AG04450 (cell line): ENCODE data around the gene SPAG4. TPM values are rescaled to one million over a fixed set of nuclear protein-coding genes. Genes with fewer than 3 reads are reported as not detected.

ENCODE experiments used
- CTCF ChIA-PET: fragments of 300-600, 350-600 bp; formaldehyde crosslinking; extraction: SDS; loops from one replicate; lab custom pipeline; 2022; ENCODE audit warnings: antibody characterized with exemption, inconsistent platforms; lab: Charles Lee
- POLR2A ChIA-PET: fragments of 350-600 bp; formaldehyde crosslinking; extraction: SDS; loops from one replicate; lab custom pipeline; 2021; ENCODE audit warnings: antibody characterized with exemption, inconsistent platforms; lab: Yijun Ruan, JAX
- DNase-seq: peaks from one replicate; pipeline ENCODE4 v3.0.0-alpha.2; 2011; ENCODE audit warnings: low read depth, low spot score
- H3K27ac ChIP-seq: one replicate; pipeline ENCODE4 v1.5.1; 2012; ENCODE audit warnings: low read depth, low read length, control low read depth
- H3K27me3 ChIP-seq: one replicate; pipeline ENCODE4 v1.6.0; 2012; ENCODE audit warnings: low read length; ENCODE audit not compliant: control insufficient read depth, insufficient read depth
- H3K4me3 ChIP-seq: 2 replicates; pipeline ENCODE4 v1.5.1; 2011; ENCODE audit warnings: mild to moderate bottlenecking, low read depth, low read length, control low read depth
- H3K9me3 ChIP-seq: 2 replicates; pipeline ENCODE4 v1.5.1; 2012; ENCODE audit warnings: low read length; ENCODE audit not compliant: control insufficient read depth, insufficient read depth
- polyA plus RNA-seq: library from polyadenylated mRNA; depleted of rRNA; stranded (reverse); fragments of >200 nt; gene quantifications from 2 replicates; pipeline ENCODE4 v1.2.3, GENCODE V29; 2011
- TF ChIP-seq, protein P1 (sequence below): IDR thresholded peaks from 2 replicates; pipeline ENCODE4 v1.5.1; 2011; ENCODE audit warnings: low read depth, low read length, control low read depth, inconsistent platforms

The SPAG4 gene
- polyA plus RNA-seq, 1 experiment, result 1.8 TPM

DNA sequence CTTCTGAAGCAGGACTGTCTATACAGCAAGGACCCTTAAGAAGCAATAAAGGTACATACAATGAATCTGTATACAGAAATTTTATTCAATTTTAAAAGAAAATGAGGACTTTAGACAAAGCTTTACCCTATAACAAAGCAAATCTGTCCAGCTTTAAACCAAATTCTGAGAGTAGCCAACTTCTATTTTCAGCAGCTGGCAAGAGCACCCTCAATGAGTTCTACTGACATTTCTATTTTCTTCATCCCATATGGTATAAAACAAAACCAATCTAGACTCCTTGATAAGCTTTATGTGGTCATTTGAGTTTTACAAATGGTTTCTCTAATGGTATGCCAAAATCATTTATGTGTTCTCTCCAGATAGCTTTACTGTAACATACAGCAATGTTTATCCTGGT lies 36.3 kb downstream of the SPAG4 start:
- DNase-seq, result no peak
- POLR2A ChIA-PET, result interaction anchor here (0.6 to 1.4 kb wide), 3 partner anchors 11 to 35 kb away, joined by 3 to 7 read pairs (median 3); no protein-coding TSS in a partner anchor
- Histone ChIP-seq H3K27me3 (no peaks in the 10 kb centered on the region), H3K4me3 (no peak overlapping the region), H3K9me3 (no peaks in the 10 kb centered on the region), H3K27ac (no peak overlapping the region)
- TF ChIP-seq, protein P1, sequence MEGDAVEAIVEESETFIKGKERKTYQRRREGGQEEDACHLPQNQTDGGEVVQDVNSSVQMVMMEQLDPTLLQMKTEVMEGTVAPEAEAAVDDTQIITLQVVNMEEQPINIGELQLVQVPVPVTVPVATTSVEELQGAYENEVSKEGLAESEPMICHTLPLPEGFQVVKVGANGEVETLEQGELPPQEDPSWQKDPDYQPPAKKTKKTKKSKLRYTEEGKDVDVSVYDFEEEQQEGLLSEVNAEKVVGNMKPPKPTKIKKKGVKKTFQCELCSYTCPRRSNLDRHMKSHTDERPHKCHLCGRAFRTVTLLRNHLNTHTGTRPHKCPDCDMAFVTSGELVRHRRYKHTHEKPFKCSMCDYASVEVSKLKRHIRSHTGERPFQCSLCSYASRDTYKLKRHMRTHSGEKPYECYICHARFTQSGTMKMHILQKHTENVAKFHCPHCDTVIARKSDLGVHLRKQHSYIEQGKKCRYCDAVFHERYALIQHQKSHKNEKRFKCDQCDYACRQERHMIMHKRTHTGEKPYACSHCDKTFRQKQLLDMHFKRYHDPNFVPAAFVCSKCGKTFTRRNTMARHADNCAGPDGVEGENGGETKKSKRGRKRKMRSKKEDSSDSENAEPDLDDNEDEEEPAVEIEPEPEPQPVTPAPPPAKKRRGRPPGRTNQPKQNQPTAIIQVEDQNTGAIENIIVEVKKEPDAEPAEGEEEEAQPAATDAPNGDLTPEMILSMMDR, result no peak
- CTCF ChIA-PET, result no interaction called here

DNA sequence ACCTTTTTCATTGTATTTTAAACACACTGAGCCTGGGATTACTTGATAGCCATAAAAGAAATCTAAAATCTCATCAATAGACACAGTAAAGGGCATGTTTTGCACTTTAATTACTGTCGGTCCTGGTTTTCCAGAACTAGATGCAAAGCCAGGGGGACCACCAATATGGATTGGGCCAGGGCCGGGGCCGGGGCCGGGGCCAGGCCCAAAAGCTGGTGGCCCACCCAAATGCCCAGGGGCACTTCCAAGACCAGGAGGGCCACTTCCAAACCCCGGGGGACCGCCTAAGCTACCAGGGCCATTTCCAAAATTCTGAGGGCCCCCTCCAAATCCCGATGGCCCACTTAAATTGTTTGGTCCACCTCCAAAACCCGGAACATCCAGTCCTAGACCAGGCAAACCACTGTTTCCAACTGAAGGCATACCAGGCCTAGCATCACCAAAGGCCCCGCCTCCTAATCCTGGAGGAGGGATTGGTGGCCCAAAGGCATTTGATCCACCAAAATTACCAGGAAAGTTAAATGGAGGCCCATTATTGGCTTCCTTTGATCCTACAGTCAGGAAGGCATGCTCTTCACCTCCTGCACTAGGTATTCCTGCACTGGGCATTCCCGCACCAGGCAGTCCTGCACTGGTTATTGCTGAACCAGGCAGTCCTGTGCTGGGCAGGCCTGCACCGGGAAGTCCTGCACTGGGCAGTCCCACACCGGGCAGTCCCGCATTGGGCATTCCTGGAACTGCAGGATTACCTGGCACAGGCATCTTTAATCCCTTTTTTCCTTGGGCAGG lies 37.2 kb downstream of the SPAG4 start:
- TF ChIP-seq, protein P1, result no peak
- DNase-seq, result no peak
- H3K4me3 ChIP-seq, result no peak overlapping the region
- CTCF ChIA-PET, result no interaction called here
- H3K9me3 ChIP-seq, result no peaks in the 10 kb centered on the region
- H3K27ac ChIP-seq, result no peak overlapping the region
- no peaks in the 10 kb centered on the region for H3K27me3 ChIP-seq
- POLR2A ChIA-PET, result interaction anchor here (1.3 to 1.4 kb wide), 2 partner anchors 12 to 36 kb away, joined by 3 to 7 read pairs; no protein-coding TSS in a partner anchor

DNA sequence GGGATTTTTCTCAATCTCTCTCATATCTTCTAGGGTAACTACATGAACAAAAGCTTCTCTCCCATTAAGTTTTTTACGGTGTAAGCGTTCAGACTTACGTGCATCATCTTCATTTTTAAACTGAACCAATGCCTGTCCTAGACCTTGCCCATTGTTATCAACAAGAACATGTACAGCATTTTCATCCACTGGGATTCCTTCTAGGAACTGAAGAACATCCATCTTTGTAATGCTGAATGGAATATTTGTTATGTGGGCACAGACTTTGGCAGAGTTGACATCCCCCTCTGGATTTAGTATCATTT lies 37.8 kb downstream of the SPAG4 start:
- ChIA-PET POLR2A (no interaction called here), CTCF (no interaction called here)
- no peak overlapping the region for H3K4me3 ChIP-seq
- H3K9me3 ChIP-seq, result no peaks in the 10 kb centered on the region
- no peak for DNase-seq
- TF ChIP-seq, protein P1, result no peak
- no peak overlapping the region for H3K27ac ChIP-seq
- H3K27me3 ChIP-seq, result no peaks in the 10 kb centered on the region

DNA sequence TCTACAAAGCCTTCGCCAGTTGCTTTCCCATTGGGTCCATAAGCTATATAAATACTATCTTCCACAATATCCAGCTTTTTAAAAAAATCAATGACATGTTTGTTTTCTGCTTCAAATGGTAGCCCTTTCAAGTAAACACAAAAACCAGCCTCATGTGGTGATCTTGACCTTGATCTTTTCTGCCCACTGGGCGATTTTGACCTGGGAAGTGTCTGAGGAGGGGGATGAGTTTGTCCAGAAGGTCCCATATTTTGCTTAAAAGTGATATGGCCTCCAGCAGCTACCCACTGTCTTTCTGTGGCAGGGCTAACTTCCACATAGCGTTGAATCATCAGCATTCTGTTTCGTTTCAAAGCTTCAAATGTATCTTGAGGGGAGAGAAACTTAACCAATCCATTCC lies 38.3 kb downstream of the SPAG4 start:
- DNase-seq, result no peak
- ChIA-PET CTCF (no interaction called here), POLR2A (no interaction called here)

DNA sequence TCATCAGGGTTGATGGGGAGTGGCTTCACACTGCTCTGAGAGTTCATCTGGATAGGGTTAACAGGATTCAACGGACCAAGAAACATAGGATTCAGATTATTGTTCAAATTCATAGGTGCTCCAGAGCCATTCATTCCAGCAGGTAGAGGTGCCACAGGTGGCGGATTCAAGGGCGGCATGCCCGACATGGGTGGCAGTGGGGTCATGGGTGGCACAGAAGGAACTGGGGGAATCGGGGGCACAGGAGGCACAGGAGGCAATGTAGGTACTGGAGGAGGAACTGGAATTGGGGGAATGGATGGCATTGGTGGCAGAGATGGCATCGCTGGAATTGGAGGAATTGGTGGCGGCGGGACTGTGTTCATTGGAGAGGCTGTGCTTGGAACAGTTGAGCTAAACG lies 38.8 kb downstream of the SPAG4 start:
- H3K4me3 ChIP-seq, result no peak overlapping the region
- ChIA-PET POLR2A (no interaction called here), CTCF (no interaction called here)
- TF ChIP-seq, protein P1, result no peak
- no peak overlapping the region for H3K27ac ChIP-seq
- H3K9me3 ChIP-seq, result no peaks in the 10 kb centered on the region
- no peaks in the 10 kb centered on the region for H3K27me3 ChIP-seq
- DNase-seq, result no peak

More for the DNA sequence above, 38.3 kb downstream of the SPAG4 start:
- Histone ChIP-seq H3K4me3 (no peak overlapping the region), H3K27me3 (no peaks in the 10 kb centered on the region), H3K27ac (no peak overlapping the region), H3K9me3 (no peaks in the 10 kb centered on the region)
- TF ChIP-seq, protein P1, result no peak
